GM19351 (cell line): ENCODE data around the gene LARP4B.

Source experiments
- ATAC-seq: cut with Tn5 transposase; IDR thresholded peaks from one replicate; pipeline ENCODE4 v1.9.1; 2021; ENCODE audit warnings: mild to moderate bottlenecking, moderate library complexity; ENCODE audit not compliant: unreplicated experiment

Gene LARP4B

GRCh38 chr10:810351-810846 is 121.1 kb downstream of the LARP4B start:
- no peak for ATAC-seq

- ATAC-seq = no peak
Measured at GRCh38 chr10:809671-810350, 121.7 kb downstream of the LARP4B start.

- ATAC-seq = no peak
Measured at GRCh38 chr10:807958-808353, 123.5 kb downstream of the LARP4B start.

- ATAC-seq = no peak
Measured at GRCh38 chr10:807163-807957, 124.1 kb downstream of the LARP4B start.

GRCh38 chr10:806451-807162 is 124.9 kb downstream of the LARP4B start:
- ATAC-seq = no peak

GRCh38 chr10:805620-806305 is 125.7 kb downstream of the LARP4B start:
- ATAC-seq = no peak

- no peak for ATAC-seq
Measured at GRCh38 chr10:804787-805619, 126.5 kb downstream of the LARP4B start.

GRCh38 chr10:804191-804781 is 127.2 kb downstream of the LARP4B start:
- ATAC-seq = no peak

GRCh38 chr10:803041-803741 is 128.3 kb downstream of the LARP4B start:
- no peak for ATAC-seq

- no peak for ATAC-seq
Measured at GRCh38 chr10:802506-802905, 129.0 kb downstream of the LARP4B start.

GRCh38 chr10:797179-797578 is 134.3 kb downstream of the LARP4B start:
- no peak for ATAC-seq

- no peak for ATAC-seq
Measured at GRCh38 chr10:796233-796632, 135.3 kb downstream of the LARP4B start.

- ATAC-seq = no peak
Measured at GRCh38 chr10:794382-794956, 137.0 kb downstream of the LARP4B start.

GRCh38 chr10:792792-793100 is 138.8 kb downstream of the LARP4B start:
- no peak for ATAC-seq

GRCh38 chr10:792083-792791 is 139.3 kb downstream of the LARP4B start:
- ATAC-seq = no peak

GRCh38 chr10:791639-792038 is 139.9 kb downstream of the LARP4B start:
- ATAC-seq = no peak

GRCh38 chr10:790821-791551 is 140.5 kb downstream of the LARP4B start:
- ATAC-seq = no peak
